HG02623 (cell line): ENCODE results near the gene NHEJ1.
A peak's percentile ranks its signal among the peaks of the same experiment; 100 is the strongest.
"Not testable (repeated sequence)": the region's sequence is repeated elsewhere in the genome, so short reads cannot be mapped to it uniquely, and the experiment has no call there.

Experiments used
- ATAC-seq: cut with Tn5 transposase; IDR thresholded peaks from one replicate; pipeline ENCODE4 v1.9.1; 2021; ENCODE audit warnings: moderate library complexity; ENCODE audit not compliant: unreplicated experiment

Gene NHEJ1

GRCh38 chr2:219160186-219161017, at the start of gene NHEJ1:
Gene NHEJ1, minus strand, starts transcription at chr2:219160815. Its CDS starts 2,453 bp downstream, at chr2:219158362.
- ATAC-seq, result peak; percentile 81

GRCh38 chr2:219209236-219210195, 48.9 kb upstream of the NHEJ1 start:
- no peak for ATAC-seq

GRCh38 chr2:219207884-219208740, 47.5 kb upstream of the NHEJ1 start:
- no peak for ATAC-seq

GRCh38 chr2:219207134-219207883, 46.7 kb upstream of the NHEJ1 start:
- no peak for ATAC-seq

GRCh38 chr2:219206328-219207133, 45.9 kb upstream of the NHEJ1 start, which contains the start of gene ZFAND2B:
Gene ZFAND2B, plus strand, starts transcription at chr2:219206782. Its CDS starts 206 bp downstream, at chr2:219206988.
- ATAC-seq, result peak; percentile 95

GRCh38 chr2:219205981-219206327, 45.3 kb upstream of the NHEJ1 start:
- no peak for ATAC-seq

- no peak for ATAC-seq
These were observed 44.5 kb upstream of the NHEJ1 start for GRCh38 chr2:219205165-219205538.

- no peak for ATAC-seq
These were observed 44.0 kb upstream of the NHEJ1 start for GRCh38 chr2:219204425-219205164.

- not testable (repeated sequence) for ATAC-seq
These were observed 40.7 kb upstream of the NHEJ1 start for GRCh38 chr2:219201331-219201730.

GRCh38 chr2:219200502-219201326, 40.1 kb upstream of the NHEJ1 start:
- not testable (repeated sequence) for ATAC-seq

GRCh38 chr2:219199470-219200211, 39.0 kb upstream of the NHEJ1 start:
- ATAC-seq, result no peak

- ATAC-seq, result no peak
These were observed 38.4 kb upstream of the NHEJ1 start for GRCh38 chr2:219198974-219199373.

GRCh38 chr2:219197388-219197787, 36.8 kb upstream of the NHEJ1 start:
- ATAC-seq, result no peak

- no peak for ATAC-seq
These were observed 26.3 kb upstream of the NHEJ1 start for GRCh38 chr2:219186754-219187456.

GRCh38 chr2:219184121-219184520, 23.5 kb upstream of the NHEJ1 start:
- ATAC-seq, result no peak

- no peak for ATAC-seq
These were observed 22.6 kb upstream of the NHEJ1 start for GRCh38 chr2:219183151-219183772.
